Breast epithelium (tissue), 4 donors: ENCODE results near the gene SLC36A1. TPM values are rescaled to one million over a fixed set of nuclear protein-coding genes. Genes with fewer than 3 reads are reported as not detected.

Experiments
- DNase-seq, 2 donors: peaks; one replicate each; pipeline ENCODE4 v3.0.0-alpha.2; 2019; ENCODE audit warnings: low spot score in 2 of 2
- H3K27ac ChIP-seq, 2 donors: fragments of 200-600 bp; sonication (generic) in 1 of 2; one replicate each; pipeline ENCODE4 v1.5.1; 2016 to 2019; ENCODE audit warnings: mild to moderate bottlenecking in 1 of 2
- H3K27me3 ChIP-seq, 2 donors: fragments of 200-600 bp; sonication (generic) in 1 of 2; one replicate each; pipeline versions ENCODE4 v1.5.1 to v1.6.0; 2017 to 2019; ENCODE audit warnings: control low read depth in 1 of 2, mild to moderate bottlenecking in 1 of 2
- H3K36me3 ChIP-seq: fragments of 200-600 bp; one replicate; pipeline ENCODE4 v1.5.1; 2019
- H3K4me1 ChIP-seq, 2 donors: fragments of 200-600 bp; sonication (generic); one replicate each; pipeline ENCODE4 v1.5.1; 2016 to 2019; ENCODE audit warnings: control low read depth in 1 of 2
- H3K4me3 ChIP-seq, 3 donors: fragments of 200-600 bp; sonication (generic); 1 replicate in 2 of 3; 2 replicates in 1 of 3; pipeline ENCODE4 v1.5.1; 2016 to 2019; ENCODE audit warnings: mild to moderate bottlenecking in 3 of 3, moderate library complexity in 2 of 3
- H3K9me3 ChIP-seq, 2 donors: fragments of 200-600 bp; sonication (generic) in 1 of 2; one replicate each; pipeline ENCODE4 v1.5.1; 2016 to 2019; ENCODE audit warnings: control low read depth in 1 of 2
- CTCF ChIP-seq, 3 donors: fragments of 450-650 bp; IDR thresholded peaks; one replicate each; pipeline ENCODE4 v1.5.1; 2016 to 2017; ENCODE audit warnings: antibody characterized with exemption in 3 of 3, mild to moderate bottlenecking in 3 of 3, moderate library complexity in 3 of 3
- POLR2A ChIP-seq: fragments of 450-650 bp; IDR thresholded peaks from one replicate; pipeline ENCODE4 v1.6.1; 2016; ENCODE audit warnings: antibody characterized with exemption, mild to moderate bottlenecking, moderate library complexity
- POLR2AphosphoS5 ChIP-seq, 3 donors: sonication (generic); formaldehyde crosslinking; IDR thresholded peaks; one replicate each; pipeline ENCODE4 v1.6.1; 2017; ENCODE audit warnings: antibody characterized with exemption in 3 of 3
- intact Hi-C: fragments of 100-400 bp; cut with DNase I; formaldehyde crosslinking; loops from one replicate; pipeline ENCODE4 v1.15.1; 2023; ENCODE audit warnings: low total_unique reads
- total RNA-seq, 3 donors: library from RNA; depleted of rRNA; stranded (reverse); fragments of >200 nt; gene quantifications; one replicate each; pipeline ENCODE4 v1.1.0, GENCODE V29; 2016

The SLC36A1 gene
- total RNA-seq, 3 donors from 2014 or later = 10.8 to 14.1 (median 11.4) TPM

- Histone ChIP-seq H3K27ac (no peak overlapping the region), H3K4me1 (no peaks in the 10 kb centered on the region), H3K36me3 (no peaks in the 10 kb centered on the region), H3K4me3 (no peak overlapping the region), H3K27me3 (no peaks in the 10 kb centered on the region), H3K9me3 (no peaks in the 10 kb centered on the region)
- intact Hi-C loops = no loop called here
- TF ChIP-seq POLR2A = no peak
- no peak for TF ChIP-seq POLR2AphosphoS5 (IDR thresholded peaks at IDR 0.05)
- TF ChIP-seq CTCF (IDR thresholded peaks at IDR 0.05) = no peak
- DNase-seq = no peak
Measured at GRCh38 chr5:151531581-151531980, 84.2 kb downstream of the SLC36A1 start.

- intact Hi-C loops = no loop called here
- no peaks in the 10 kb centered on the region for H3K9me3 ChIP-seq
- no peak for DNase-seq
- TF ChIP-seq POLR2AphosphoS5 (IDR thresholded peaks at IDR 0.05) = no peak
- no peak for TF ChIP-seq POLR2A
- no peaks in the 10 kb centered on the region for H3K4me1 ChIP-seq
- no peak overlapping the region for H3K27ac ChIP-seq
- no peaks in the 10 kb centered on the region for H3K27me3 ChIP-seq
- no peak overlapping the region for H3K4me3 ChIP-seq
- no peaks in the 10 kb centered on the region for H3K36me3 ChIP-seq
Measured at GRCh38 chr5:151532416-151532815, 85.0 kb downstream of the SLC36A1 start.

GRCh38 chr5:151534350-151534749 lies 86.9 kb downstream of the SLC36A1 start:
- Histone ChIP-seq H3K27me3 (no peaks in the 10 kb centered on the region), H3K36me3 (no peaks in the 10 kb centered on the region), H3K4me1 (no peaks in the 10 kb centered on the region), H3K9me3 (no peaks in the 10 kb centered on the region), H3K27ac (no peak overlapping the region), H3K4me3 (no peak overlapping the region)
- intact Hi-C loops = no loop called here
- TF ChIP-seq POLR2A (no peak), POLR2AphosphoS5 (IDR thresholded peaks at IDR 0.05) (no peak), CTCF (IDR thresholded peaks at IDR 0.05) (no peak)
- no peak for DNase-seq

GRCh38 chr5:151537044-151537443 lies 89.6 kb downstream of the SLC36A1 start:
- Histone ChIP-seq H3K27me3 (no peaks in the 10 kb centered on the region), H3K27ac (no peak overlapping the region), H3K4me3 (no peak overlapping the region), H3K36me3 (no peaks in the 10 kb centered on the region), H3K4me1 (no peaks in the 10 kb centered on the region), H3K9me3 (no peaks in the 10 kb centered on the region)
- no peak for DNase-seq
- TF ChIP-seq CTCF (IDR thresholded peaks at IDR 0.05) (no peak), POLR2AphosphoS5 (IDR thresholded peaks at IDR 0.05) (no peak), POLR2A (no peak)
- intact Hi-C loops = no loop called here

- Histone ChIP-seq H3K27me3 (no peaks in the 10 kb centered on the region), H3K9me3 (no peaks in the 10 kb centered on the region), H3K36me3 (no peaks in the 10 kb centered on the region), H3K4me3 (no peak overlapping the region), H3K4me1 (no peaks in the 10 kb centered on the region), H3K27ac (no peak overlapping the region)
- DNase-seq = no peak
- TF ChIP-seq CTCF (IDR thresholded peaks at IDR 0.05) (no peak), POLR2A (no peak), POLR2AphosphoS5 (IDR thresholded peaks at IDR 0.05) (no peak)
- intact Hi-C loops = no loop called here
Measured at GRCh38 chr5:151541571-151541970, 94.2 kb downstream of the SLC36A1 start.

Other genes starting within 250 kb of the SLC36A1 start
- gene CCDC69, start 223.5 kb upstream of the SLC36A1 start, total RNA-seq = 100 to 1,000 TPM in 1 of 3 donors, 10 to 100 TPM in 2; 47.4 to 201 (median 97.0) TPM
- gene GM2A, start 194.4 kb upstream of the SLC36A1 start, total RNA-seq = 10 to 100 TPM; 35.1 to 58.0 (median 43.8) TPM
- gene SLC36A3, start 143.8 kb upstream of the SLC36A1 start, total RNA-seq = not detected
- under 1 TPM in 1 of 3 donors, not detected in 2; 0.16 TPM for gene SLC36A2, start 100.0 kb upstream of the SLC36A1 start, total RNA-seq
- gene FAT2, start 143.7 kb downstream of the SLC36A1 start, total RNA-seq = 1 to 10 TPM in 2 of 3 donors, under 1 TPM in 1; 0.16 to 5.4 (median 3.6) TPM
- 1,000 to 10,000 TPM in 1 of 3 donors, 100 to 1,000 TPM in 2; 220 to 2,507 (median 295) TPM for gene SPARC, start 239.3 kb downstream of the SLC36A1 start, total RNA-seq